ENCODE data around the gene TOR1A. TPM values are rescaled to one million over a fixed set of nuclear protein-coding genes. Genes with fewer than 3 reads are reported as not detected.

Gene TOR1A
- total RNA-seq, 1 donor from 2014 or later, result 30.0 TPM

DNA sequence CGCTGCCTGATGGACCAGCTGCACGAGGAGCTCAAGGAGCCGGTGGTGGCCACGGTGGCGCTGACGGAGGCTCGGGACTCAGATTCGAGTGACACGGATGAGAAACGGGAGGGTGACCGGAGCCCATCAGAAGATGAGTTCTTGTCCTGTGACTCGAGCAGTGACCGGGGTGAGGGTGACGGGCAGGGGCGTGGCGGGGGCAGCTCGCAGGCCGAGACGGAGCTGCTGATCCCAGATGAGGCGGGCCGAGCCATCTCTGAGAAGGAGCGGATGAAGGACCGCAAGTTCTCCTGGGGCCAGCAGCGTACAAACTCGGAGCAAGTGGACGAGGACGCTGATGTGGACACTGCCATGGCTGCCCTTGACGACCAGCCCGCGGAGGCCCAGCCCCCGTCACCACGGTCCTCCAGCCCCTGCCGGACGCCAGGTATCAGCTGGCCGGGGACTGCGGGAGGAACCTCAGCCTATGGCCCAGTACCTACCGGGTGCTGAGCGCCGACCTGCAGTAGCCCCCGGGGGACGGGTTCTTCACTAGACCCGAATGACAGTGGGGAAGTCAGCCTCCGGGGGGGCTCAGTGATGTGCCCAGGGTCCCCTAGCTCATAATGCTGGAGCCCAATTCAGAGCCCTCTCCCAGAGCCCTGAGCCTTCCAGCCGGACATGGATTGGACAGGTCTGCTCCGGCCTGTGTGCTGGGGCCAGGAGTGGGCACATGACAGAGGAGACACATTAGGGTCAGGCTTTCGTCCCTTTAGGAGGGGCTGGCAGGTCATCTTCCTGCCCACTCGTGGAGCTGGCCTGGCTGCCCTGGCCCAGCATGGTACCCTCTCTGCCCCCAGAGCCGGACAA lies 44.3 kb upstream of the TOR1A start:
- no peaks in the 10 kb centered on the region for H3K9me3 ChIP-seq
- no peaks in the 10 kb centered on the region for H3K27me3 ChIP-seq
- H3K36me3 ChIP-seq, result peaks cover 0 to 17% of the 10 kb centered on the region in 2 donors
- TF ChIP-seq POLR2AphosphoS5 (IDR thresholded peaks at IDR 0.05; ENCODE audit: insufficient read depth in 1 of 2, low read depth in 1 of 2) (no peak), POLR2A (IDR thresholded peaks at IDR 0.05) (no peak)
- TF ChIP-seq, protein P1, sequence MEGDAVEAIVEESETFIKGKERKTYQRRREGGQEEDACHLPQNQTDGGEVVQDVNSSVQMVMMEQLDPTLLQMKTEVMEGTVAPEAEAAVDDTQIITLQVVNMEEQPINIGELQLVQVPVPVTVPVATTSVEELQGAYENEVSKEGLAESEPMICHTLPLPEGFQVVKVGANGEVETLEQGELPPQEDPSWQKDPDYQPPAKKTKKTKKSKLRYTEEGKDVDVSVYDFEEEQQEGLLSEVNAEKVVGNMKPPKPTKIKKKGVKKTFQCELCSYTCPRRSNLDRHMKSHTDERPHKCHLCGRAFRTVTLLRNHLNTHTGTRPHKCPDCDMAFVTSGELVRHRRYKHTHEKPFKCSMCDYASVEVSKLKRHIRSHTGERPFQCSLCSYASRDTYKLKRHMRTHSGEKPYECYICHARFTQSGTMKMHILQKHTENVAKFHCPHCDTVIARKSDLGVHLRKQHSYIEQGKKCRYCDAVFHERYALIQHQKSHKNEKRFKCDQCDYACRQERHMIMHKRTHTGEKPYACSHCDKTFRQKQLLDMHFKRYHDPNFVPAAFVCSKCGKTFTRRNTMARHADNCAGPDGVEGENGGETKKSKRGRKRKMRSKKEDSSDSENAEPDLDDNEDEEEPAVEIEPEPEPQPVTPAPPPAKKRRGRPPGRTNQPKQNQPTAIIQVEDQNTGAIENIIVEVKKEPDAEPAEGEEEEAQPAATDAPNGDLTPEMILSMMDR (IDR thresholded peaks at IDR 0.05), result no peak
- DNase-seq (ENCODE audit: extremely low spot score in 2 of 2), result no peak
- H3K27ac ChIP-seq, result no peak overlapping the region
- no peak overlapping the region for H3K4me3 ChIP-seq
- intact Hi-C loops (cut with DNase I), result no loop called here
- H3K4me1 ChIP-seq, result no peaks in the 10 kb centered on the region

DNA sequence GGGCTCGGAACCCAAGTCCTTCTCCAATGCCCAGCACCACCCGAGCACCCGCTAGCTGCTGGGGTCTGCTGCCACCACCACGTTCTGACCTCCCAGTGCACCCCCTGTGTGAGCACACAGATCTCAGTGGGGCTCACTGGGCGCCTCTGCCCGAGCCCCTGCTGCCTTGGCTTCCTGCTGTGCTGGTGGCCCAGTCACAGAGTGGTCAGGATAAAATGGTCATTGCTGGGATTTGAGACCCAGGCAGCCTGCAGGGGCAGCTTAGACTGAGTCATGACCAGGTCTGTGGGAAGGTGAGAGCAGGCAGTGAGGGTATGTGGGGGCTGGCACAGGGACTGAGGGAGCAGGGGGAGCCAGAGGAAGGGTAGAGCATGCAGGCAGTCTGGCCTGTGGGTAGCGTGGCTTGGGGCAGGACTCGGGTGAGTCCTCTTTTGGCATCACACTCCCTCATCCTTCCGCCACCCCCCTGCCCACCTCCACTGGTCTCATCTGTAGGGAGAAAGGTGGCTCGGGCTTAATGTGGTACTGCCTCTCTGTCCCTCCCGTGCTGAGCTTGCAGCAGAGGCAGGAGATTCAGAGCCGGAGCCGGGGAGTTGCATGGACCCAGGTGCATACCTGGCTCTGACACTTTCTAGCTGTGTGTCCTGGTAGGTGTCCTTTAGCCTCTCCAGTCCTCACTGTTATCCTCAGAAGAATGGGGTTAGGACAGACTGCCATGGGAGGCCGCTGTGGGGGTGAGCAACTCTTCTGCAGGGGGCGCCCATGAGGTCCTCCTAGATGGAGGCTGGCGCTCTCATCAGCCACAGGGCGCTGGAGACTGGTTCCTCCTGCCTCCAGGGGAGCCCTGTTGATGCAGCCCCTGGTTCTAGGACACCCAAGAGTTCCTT lies 43.4 kb upstream of the TOR1A start:
- DNase-seq (ENCODE audit: extremely low spot score in 2 of 2), result no peak
- no peak overlapping the region for H3K4me3 ChIP-seq
- no peaks in the 10 kb centered on the region for H3K27me3 ChIP-seq
- H3K27ac ChIP-seq, result no peak overlapping the region
- H3K36me3 ChIP-seq, result peaks cover 0 to 18% of the 10 kb centered on the region in 2 donors
- TF ChIP-seq, protein P1 (IDR thresholded peaks at IDR 0.05), result no peak
- no peak for TF ChIP-seq POLR2AphosphoS5 (IDR thresholded peaks at IDR 0.05; ENCODE audit: insufficient read depth in 1 of 2, low read depth in 1 of 2)
- no peak for TF ChIP-seq POLR2A (IDR thresholded peaks at IDR 0.05)
- H3K9me3 ChIP-seq, result no peaks in the 10 kb centered on the region
- intact Hi-C loops (cut with DNase I), result no loop called here
- H3K4me1 ChIP-seq, result no peaks in the 10 kb centered on the region

DNA sequence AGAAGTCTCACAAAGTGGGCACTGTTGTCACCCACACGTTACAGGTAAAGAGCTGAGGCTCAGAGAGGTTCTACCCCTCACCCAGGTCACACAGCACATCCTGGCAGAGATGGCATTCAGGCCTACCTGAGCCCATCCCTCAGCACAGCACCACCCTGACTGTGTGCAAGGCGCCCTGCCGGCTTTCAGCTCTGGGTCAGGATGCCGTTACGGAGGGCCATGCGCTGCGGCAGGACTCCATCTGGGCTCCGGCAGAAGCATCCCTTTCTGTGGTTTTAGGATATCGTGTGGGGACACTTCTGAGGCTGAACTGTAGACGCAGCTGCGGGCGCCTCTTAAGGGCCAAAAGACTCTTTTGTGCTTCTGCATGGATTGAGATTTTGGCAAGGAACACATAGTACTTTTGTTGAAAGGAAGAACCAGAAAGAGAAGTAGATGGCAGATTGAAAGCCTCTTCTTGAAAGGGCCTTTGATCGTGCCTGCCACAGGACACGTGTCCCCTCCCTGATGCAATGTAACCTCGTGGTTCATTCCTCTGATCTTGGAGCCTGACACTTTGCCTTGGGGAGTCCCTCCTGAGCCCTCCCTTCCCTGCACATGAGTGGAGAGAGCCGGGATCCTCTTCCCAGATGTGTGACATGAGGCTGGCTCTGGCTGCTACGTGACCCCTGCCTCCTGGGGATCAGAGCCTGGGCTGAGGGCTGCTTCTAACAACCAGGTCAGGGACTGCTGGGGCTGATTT lies 42.6 kb upstream of the TOR1A start:
- H3K27ac ChIP-seq, result no peak overlapping the region

DNA sequence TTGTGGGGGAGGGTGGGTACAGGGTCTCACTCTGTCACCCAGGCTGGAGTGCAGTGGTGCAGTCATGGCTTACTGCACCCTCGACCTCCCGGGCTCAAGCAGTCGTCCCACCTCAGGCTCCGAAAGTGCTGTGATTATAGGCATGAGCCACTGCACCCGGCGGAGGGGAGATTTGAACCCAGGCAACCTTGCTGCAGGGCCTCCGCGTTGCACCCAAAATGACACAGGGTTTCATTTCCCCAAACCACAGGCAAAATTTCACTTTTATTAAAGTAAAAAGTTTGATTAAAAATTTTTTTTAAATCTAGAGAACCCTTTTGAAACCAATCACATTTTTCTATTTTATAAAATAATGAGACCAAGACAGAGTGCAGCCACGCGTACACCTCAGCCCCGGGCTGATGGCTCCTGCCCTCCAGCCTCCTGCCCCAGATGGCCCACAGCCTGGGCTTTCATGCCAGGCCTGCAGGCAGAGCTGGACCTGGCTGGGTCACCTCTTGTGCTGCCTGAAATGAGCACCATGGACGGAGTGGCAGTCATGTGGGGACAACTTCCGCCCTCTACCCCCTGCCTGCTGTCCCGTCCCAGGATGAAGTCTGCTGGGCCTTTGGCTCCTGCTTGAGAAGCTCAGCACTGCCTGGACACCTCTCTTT lies 41.9 kb upstream of the TOR1A start:
- Histone ChIP-seq H3K9me3 (no peaks in the 10 kb centered on the region), H3K27me3 (no peaks in the 10 kb centered on the region), H3K27ac (no peak overlapping the region), H3K4me1 (no peaks in the 10 kb centered on the region), H3K36me3 (peaks cover 0 to 34% of the 10 kb centered on the region in 2 donors), H3K4me3 (no peak overlapping the region)
- intact Hi-C loops (cut with DNase I), result no loop called here
- TF ChIP-seq POLR2A (IDR thresholded peaks at IDR 0.05) (no peak), POLR2AphosphoS5 (IDR thresholded peaks at IDR 0.05; ENCODE audit: insufficient read depth in 1 of 2, low read depth in 1 of 2) (no peak)
- TF ChIP-seq, protein P1 (IDR thresholded peaks at IDR 0.05), result no peak
- DNase-seq (ENCODE audit: extremely low spot score in 2 of 2), result no peak

More for the DNA sequence above, 42.6 kb upstream of the TOR1A start:
- intact Hi-C loops (cut with DNase I), result no loop called here
- TF ChIP-seq POLR2A (IDR thresholded peaks at IDR 0.05) (no peak), POLR2AphosphoS5 (IDR thresholded peaks at IDR 0.05; ENCODE audit: insufficient read depth in 1 of 2, low read depth in 1 of 2) (no peak)
- TF ChIP-seq, protein P1 (IDR thresholded peaks at IDR 0.05), result no peak
- no peak overlapping the region for H3K4me3 ChIP-seq
- DNase-seq (ENCODE audit: extremely low spot score in 2 of 2), result no peak
- no peaks in the 10 kb centered on the region for H3K27me3 ChIP-seq
- peaks cover 0 to 26% of the 10 kb centered on the region in 2 donors for H3K36me3 ChIP-seq
- no peaks in the 10 kb centered on the region for H3K9me3 ChIP-seq
- H3K4me1 ChIP-seq, result no peaks in the 10 kb centered on the region

Data from vagina (tissue), 2 donors.